Measurements from ENCODE around the gene ISYNA1. TPM values are rescaled to one million over a fixed set of nuclear protein-coding genes. Genes with fewer than 3 reads are reported as not detected.

ISYNA1 gene
- total and polyA plus RNA-seq, 2 of the 13 experiments (the other 11 are each of a cell fraction or from before 2014, with no cell fraction given): 29.6 to 48.5 TPM

GRCh38 chr19:18417250-18418028 lies 20.5 kb downstream of the ISYNA1 start (continued):
- TF ChIP-seq ZBTB42 (CRISPR knock-in tag; IDR thresholded peaks at IDR 0.05): peak; percentile 66; the same call in 1 of the 2 replicates
- TF ChIP-seq ELF4 (CRISPR knock-in tag; IDR thresholded peaks at IDR 0.05; ENCODE audit: borderline replicate concordance): no peak
- TF ChIP-seq SKI (IDR thresholded peaks at IDR 0.05; ENCODE audit: partially characterized antibody): no peak
- TF ChIP-seq GABPB1 (CRISPR knock-in tag; IDR thresholded peaks at IDR 0.05): peak; percentile 92
- peak; percentile 58; the same call in 1 of the 2 replicates for TF ChIP-seq ZBTB25 (CRISPR knock-in tag; IDR thresholded peaks at IDR 0.05)
- TF ChIP-seq AHDC1 (CRISPR knock-in tag; IDR thresholded peaks at IDR 0.05; ENCODE audit: borderline replicate concordance): no peak
- TF ChIP-seq MXD4 (CRISPR knock-in tag; IDR thresholded peaks at IDR 0.05): 0 out of 2 replicates have a peak, but pooled peaks have one; percentile 52
- TF ChIP-seq THYN1 (CRISPR knock-in tag; IDR thresholded peaks at IDR 0.05; ENCODE audit: borderline replicate concordance, low read depth): no peak
- peak; percentile 55 for TF ChIP-seq ZNF574 (CRISPR knock-in tag; IDR thresholded peaks at IDR 0.05)
- TF ChIP-seq ZNF124 (CRISPR knock-in tag; IDR thresholded peaks at IDR 0.05): peak; percentile 54; the same call in 1 of the 2 replicates
- TF ChIP-seq SMC3 (IDR thresholded peaks at IDR 0.05; ENCODE audit: low read length): no peak
- TF ChIP-seq TBL1XR1 (IDR thresholded peaks at IDR 0.05; ENCODE audit: borderline replicate concordance, low read length, partially characterized antibody): no peak
- TF ChIP-seq SOX6 (IDR thresholded peaks at IDR 0.05): no peak
- TF ChIP-seq SOX6 (CRISPR knock-in tag; IDR thresholded peaks at IDR 0.05): peak; percentile 17; the same call in 1 of the 2 replicates
- TF ChIP-seq MIER2 (CRISPR knock-in tag; IDR thresholded peaks at IDR 0.05): no peak
- peak; percentile 7; the same call in 1 of the 2 replicates for TF ChIP-seq SAFB2 (CRISPR knock-in tag; IDR thresholded peaks at IDR 0.05; ENCODE audit: borderline replicate concordance, low read depth)
- peak; percentile 48; the same call in 1 of the 2 replicates for TF ChIP-seq GMEB1 (CRISPR knock-in tag; IDR thresholded peaks at IDR 0.05; ENCODE audit: borderline replicate concordance)
- no peak for TF ChIP-seq PITX1 (CRISPR knock-in tag; IDR thresholded peaks at IDR 0.05)
